Coronary artery (tissue), 2 donors: Measurements from ENCODE around the gene ADAMTSL2.

Experiments
- DNase-seq: peaks from one replicate; pipeline ENCODE4 v3.0.0-alpha.2; 2017; ENCODE audit warnings: low spot score
- H3K27ac ChIP-seq, 2 donors: fragments of 200-600 bp; sonication (generic); one replicate each; pipeline ENCODE4 v1.5.1; 2016 to 2019
- H3K4me3 ChIP-seq: fragments of 200-600 bp; sonication (generic); 2 replicates; pipeline ENCODE4 v1.5.1; 2016; ENCODE audit warnings: mild to moderate bottlenecking, moderate library complexity
- CTCF ChIP-seq: fragments of 200-600 bp; sonication (generic); IDR thresholded peaks from one replicate; pipeline ENCODE4 v1.5.1; 2019; ENCODE audit warnings: antibody characterized with exemption

The ADAMTSL2 gene

DNA sequence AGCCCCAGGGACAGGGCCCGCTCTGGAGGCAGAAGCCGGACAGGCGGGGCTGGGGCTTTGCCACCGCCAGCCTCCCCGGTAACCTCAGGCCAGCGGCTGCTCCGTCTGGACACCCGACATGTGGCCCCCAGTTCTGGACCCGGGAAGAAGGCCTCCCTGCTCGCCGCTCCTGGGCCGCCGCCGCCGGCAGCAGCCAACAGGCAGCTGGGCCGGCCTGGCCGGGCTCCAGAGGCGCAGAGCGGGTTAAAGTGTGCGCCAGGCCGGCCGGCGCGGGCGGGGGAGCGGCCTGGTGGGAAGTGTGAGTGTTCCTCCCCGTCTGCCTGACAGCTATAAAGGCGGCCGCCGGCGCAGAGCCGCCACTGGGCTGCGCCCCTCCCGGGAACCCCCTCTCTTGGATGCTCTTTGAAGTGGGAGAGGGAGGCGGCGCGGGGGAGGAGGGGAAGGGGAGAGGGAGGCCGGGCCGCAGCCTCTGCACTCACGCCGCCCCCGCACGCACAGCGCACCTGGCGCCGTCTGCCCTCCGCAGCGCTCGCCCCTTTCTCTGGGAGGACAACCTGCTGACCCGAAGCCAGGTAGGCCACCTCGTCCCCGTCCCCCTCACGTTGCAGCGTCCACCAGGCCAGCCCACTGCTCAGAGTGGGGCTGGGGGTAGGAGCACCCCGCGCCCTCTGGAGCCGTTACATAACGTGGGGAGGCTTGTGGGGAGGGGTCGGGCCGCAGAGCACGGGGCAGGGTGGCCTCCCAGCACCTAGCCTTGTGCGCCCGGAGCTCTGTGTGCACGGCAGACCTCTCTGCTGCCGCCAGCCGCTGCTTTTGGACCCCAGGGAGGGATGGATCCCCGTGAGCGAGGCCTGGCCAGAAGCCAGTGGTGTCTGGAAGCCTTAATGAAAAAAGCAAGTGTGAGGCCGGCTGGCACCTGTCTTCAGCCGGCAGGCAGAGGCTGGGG lies at the start of gene ADAMTSL2:
ADAMTSL2 (plus strand) TSS at position 359 of the 946 bp plus-strand sequence. CDS start 2,009 bp downstream, outside the sequence.
- Histone ChIP-seq H3K27ac (peak within 1 kb of the TSS in 1 of 2 donors; percentile 58), H3K4me3 (peak within 1 kb of the TSS; percentile 74)
- TF ChIP-seq CTCF = no peak
- no peak for DNase-seq

DNA sequence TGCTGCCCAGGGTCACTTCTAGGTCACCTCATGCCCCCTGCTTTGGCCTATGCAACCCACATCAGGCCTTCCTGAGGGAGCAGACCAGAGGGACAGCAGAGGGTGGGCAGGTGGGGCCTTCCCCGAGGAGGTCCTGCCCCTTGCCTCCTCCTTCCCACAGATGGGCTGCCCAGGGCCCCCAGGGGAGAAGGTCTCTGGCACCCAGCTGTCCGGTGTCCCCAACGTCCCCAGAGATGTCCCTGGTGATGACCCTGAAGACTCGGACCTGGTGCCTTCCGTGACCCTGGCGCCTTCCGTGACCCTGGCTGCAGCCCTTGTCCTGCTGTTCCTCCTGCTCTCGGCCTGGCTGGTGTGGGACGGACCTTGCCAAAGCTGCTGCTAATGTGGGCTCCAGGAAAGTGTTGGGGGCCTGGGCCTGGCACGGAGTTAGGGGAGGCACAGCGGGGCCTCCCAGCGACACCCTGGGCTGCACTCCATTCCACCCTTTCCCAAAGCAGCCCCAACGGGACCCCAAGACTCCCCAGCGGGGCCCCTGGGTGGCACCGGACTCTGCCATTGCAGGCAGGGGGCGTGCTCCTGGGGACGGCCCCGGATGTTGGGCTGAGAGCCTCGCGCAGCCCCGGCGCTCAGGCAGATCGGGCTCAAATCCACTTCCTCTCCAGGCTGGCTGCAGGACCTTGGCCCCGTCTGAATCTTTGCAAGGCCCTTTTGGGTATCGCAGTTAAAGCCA lies 48.8 kb upstream of the ADAMTSL2 start:
- Histone ChIP-seq H3K4me3 (no peak overlapping the region), H3K27ac (no peak overlapping the region)

GRCh38 chr9:133487331-133487725 lies 47.2 kb upstream of the ADAMTSL2 start:
- DNase-seq = no peak
- H3K27ac ChIP-seq = no peak overlapping the region
- TF ChIP-seq CTCF = no peak
- H3K4me3 ChIP-seq = no peak overlapping the region

More for the DNA sequence above, 48.8 kb upstream of the ADAMTSL2 start:
- no peak for DNase-seq
- no peak for TF ChIP-seq CTCF

GRCh38 chr9:133488686-133489252 lies 45.7 kb upstream of the ADAMTSL2 start:
- DNase-seq = no peak
- no peak for TF ChIP-seq CTCF
- Histone ChIP-seq H3K4me3 (no peak overlapping the region), H3K27ac (no peak overlapping the region)

GRCh38 chr9:133489253-133490190 lies 45.0 kb upstream of the ADAMTSL2 start:
- DNase-seq = no peak

More at GRCh38 chr9:133489253-133490190, 45.0 kb upstream of the ADAMTSL2 start:
- H3K4me3 ChIP-seq = no peak overlapping the region
- no peak overlapping the region for H3K27ac ChIP-seq
- no peak for TF ChIP-seq CTCF
